Colonic mucosa (tissue), 4 donors: ENCODE results near the gene STYXL1. TPM values are rescaled to one million over a fixed set of nuclear protein-coding genes. Genes with fewer than 3 reads are reported as not detected.

Experiments
- DNase-seq: peaks from one replicate; pipeline ENCODE4 v3.0.0-alpha.2; 2020
- H3K27ac ChIP-seq: fragments of 200-600 bp; one replicate; pipeline ENCODE4 v1.8.0; 2021
- H3K27me3 ChIP-seq: fragments of 200-600 bp; one replicate; pipeline ENCODE4 v1.8.0; 2021
- H3K36me3 ChIP-seq: fragments of 200-600 bp; one replicate; pipeline ENCODE4 v1.8.0; 2021
- H3K4me1 ChIP-seq: fragments of 200-600 bp; one replicate; pipeline ENCODE4 v1.8.0; 2021; ENCODE audit warnings: mild to moderate bottlenecking
- H3K4me3 ChIP-seq: fragments of 200-600 bp; one replicate; pipeline ENCODE4 v1.8.0; 2021
- H3K9ac ChIP-seq, 2 donors: one replicate each; pipeline ENCODE4 v1.7.0; 2013; ENCODE audit warnings: control low read depth in 2 of 2, low read depth in 2 of 2, low read length in 2 of 2
- H3K9me3 ChIP-seq: fragments of 200-600 bp; one replicate; pipeline ENCODE4 v1.8.0; 2021
- intact Hi-C: fragments of 100-400 bp; cut with DNase I; formaldehyde crosslinking; loops from one replicate; pipeline ENCODE4 v1.14.1; 2022
- total RNA-seq, 2 donors: library from RNA; stranded (reverse); fragmentation: NEBNext Ultra II Directional in 1 of 2; extraction: Animal tissue kit (Norgen Biotek cat#: 25700) in 1 of 2; gene quantifications; one replicate each; pipeline ENCODE4 v1.2.1, GENCODE V29; 2021
- TF ChIP-seq, protein P1 (sequence below): fragments of 200-600 bp; IDR thresholded peaks from one replicate; pipeline ENCODE4 v1.8.0; 2022; ENCODE audit warnings: antibody characterized with exemption, mild to moderate bottlenecking
- donor health status: healthy.
- donor health status: DM: no; HTN: no; CAD: no.
- donor health status: DM: no; HTN: no; CAD: no.

The STYXL1 gene
- total RNA-seq, 2 donors from 2014 or later: 32.4 to 36.7 TPM

DNA sequence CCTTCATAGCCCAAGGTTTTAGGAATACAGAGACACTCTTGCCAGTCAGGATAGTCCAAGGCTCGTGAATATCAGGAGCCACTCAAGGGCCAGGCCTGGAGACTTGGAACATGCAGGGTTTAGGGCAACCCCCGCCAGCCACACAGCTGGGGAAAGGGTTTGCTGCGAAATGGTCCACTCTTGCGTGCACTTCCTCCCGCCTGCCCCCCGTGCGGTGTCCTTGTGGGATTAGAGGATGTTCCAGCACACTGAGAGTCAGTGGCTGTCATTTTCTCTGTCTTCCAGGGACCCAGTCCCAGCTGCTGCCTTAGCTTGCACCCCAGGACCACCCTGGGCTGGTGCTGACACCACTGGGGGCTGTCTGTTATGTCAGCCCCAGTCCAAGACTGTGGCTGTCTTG lies 94.4 kb downstream of the STYXL1 start:
- H3K36me3 ChIP-seq: no peaks in the 10 kb centered on the region
- no peak for DNase-seq
- intact Hi-C loops: no loop called here
- H3K9ac ChIP-seq: no peak overlapping the region
- no peak overlapping the region for H3K4me3 ChIP-seq
- H3K27ac ChIP-seq: no peak overlapping the region
- no peaks in the 10 kb centered on the region for H3K9me3 ChIP-seq
- no peaks in the 10 kb centered on the region for H3K27me3 ChIP-seq
- TF ChIP-seq, protein P1, sequence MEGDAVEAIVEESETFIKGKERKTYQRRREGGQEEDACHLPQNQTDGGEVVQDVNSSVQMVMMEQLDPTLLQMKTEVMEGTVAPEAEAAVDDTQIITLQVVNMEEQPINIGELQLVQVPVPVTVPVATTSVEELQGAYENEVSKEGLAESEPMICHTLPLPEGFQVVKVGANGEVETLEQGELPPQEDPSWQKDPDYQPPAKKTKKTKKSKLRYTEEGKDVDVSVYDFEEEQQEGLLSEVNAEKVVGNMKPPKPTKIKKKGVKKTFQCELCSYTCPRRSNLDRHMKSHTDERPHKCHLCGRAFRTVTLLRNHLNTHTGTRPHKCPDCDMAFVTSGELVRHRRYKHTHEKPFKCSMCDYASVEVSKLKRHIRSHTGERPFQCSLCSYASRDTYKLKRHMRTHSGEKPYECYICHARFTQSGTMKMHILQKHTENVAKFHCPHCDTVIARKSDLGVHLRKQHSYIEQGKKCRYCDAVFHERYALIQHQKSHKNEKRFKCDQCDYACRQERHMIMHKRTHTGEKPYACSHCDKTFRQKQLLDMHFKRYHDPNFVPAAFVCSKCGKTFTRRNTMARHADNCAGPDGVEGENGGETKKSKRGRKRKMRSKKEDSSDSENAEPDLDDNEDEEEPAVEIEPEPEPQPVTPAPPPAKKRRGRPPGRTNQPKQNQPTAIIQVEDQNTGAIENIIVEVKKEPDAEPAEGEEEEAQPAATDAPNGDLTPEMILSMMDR: no peak
- H3K4me1 ChIP-seq: no peaks in the 10 kb centered on the region

- Histone ChIP-seq H3K4me1 (no peaks in the 10 kb centered on the region), H3K27ac (no peak overlapping the region), H3K27me3 (no peaks in the 10 kb centered on the region), H3K36me3 (no peaks in the 10 kb centered on the region), H3K4me3 (no peak overlapping the region), H3K9ac (no peak overlapping the region), H3K9me3 (no peaks in the 10 kb centered on the region)
- intact Hi-C loops: no loop called here
- TF ChIP-seq, protein P1: no peak
- DNase-seq: no peak
These were observed 96.3 kb downstream of the STYXL1 start for GRCh38 chr7:75951506-75951905.

GRCh38 chr7:75950111-75950681 lies 97.6 kb downstream of the STYXL1 start:
- Histone ChIP-seq H3K4me3 (no peak overlapping the region), H3K9me3 (no peaks in the 10 kb centered on the region), H3K27ac (no peak overlapping the region), H3K27me3 (no peaks in the 10 kb centered on the region), H3K36me3 (no peaks in the 10 kb centered on the region), H3K4me1 (no peaks in the 10 kb centered on the region), H3K9ac (no peak overlapping the region)
- no peak for DNase-seq
- TF ChIP-seq, protein P1: no peak
- intact Hi-C loops: no loop called here

GRCh38 chr7:75948179-75948578 lies 99.6 kb downstream of the STYXL1 start:
- TF ChIP-seq, protein P1: no peak
- Histone ChIP-seq H3K4me3 (no peak overlapping the region), H3K36me3 (no peaks in the 10 kb centered on the region), H3K9ac (no peak overlapping the region), H3K9me3 (no peaks in the 10 kb centered on the region), H3K27ac (no peak overlapping the region), H3K4me1 (no peaks in the 10 kb centered on the region), H3K27me3 (no peaks in the 10 kb centered on the region)
- intact Hi-C loops: no loop called here
- no peak for DNase-seq

Other genes starting within 250 kb of the STYXL1 start
- 10 to 100 TPM; 15.7 to 18.4 TPM for gene CCL24, start 234.2 kb downstream of the STYXL1 start, total RNA-seq
- 10 to 100 TPM; 42.6 to 51.0 TPM for gene RHBDD2, start 169.0 kb downstream of the STYXL1 start, total RNA-seq
- gene POR, start 132.8 kb downstream of the STYXL1 start, total RNA-seq: 100 to 1,000 TPM; 126 to 169 TPM
- 10 to 100 TPM; 56.3 to 94.1 TPM for gene TMEM120A, start 53.4 kb downstream of the STYXL1 start, total RNA-seq
- 100 to 1,000 TPM; 306 to 337 TPM for gene MDH2, start 106 bp upstream of the STYXL1 start, total RNA-seq
- gene SRRM3, start 153.9 kb upstream of the STYXL1 start, total RNA-seq: under 1 TPM; 0.64 to 0.67 TPM